ENCODE data around the gene RPUSD3.
"Not testable (repeated sequence)": the region's sequence is repeated elsewhere in the genome, so short reads cannot be mapped to it uniquely, and the experiment has no call there.

GRCh38 chr3:9851383-9851782 lies 7.6 kb upstream of the RPUSD3 start:
- TF ChIP-seq CTCF (IDR thresholded peaks at IDR 0.05; ENCODE audit: low read depth, low read length, missing input control); FOXA2 (IDR thresholded peaks at IDR 0.05); JUND (IDR thresholded peaks at IDR 0.05): not testable (repeated sequence)
